ENCODE results near the gene MB. TPM values are rescaled to one million over a fixed set of nuclear protein-coding genes. Genes with fewer than 3 reads are reported as not detected.
A peak's percentile ranks its signal among the peaks of the same experiment; 100 is the strongest.

MB gene
- total RNA-seq, 1 donor from 2014 or later = 0.35 TPM

GRCh38 chr22:35616043-35616442, 1.1 kb downstream of the MB start:
- no peak for DNase-seq (ENCODE audit: low spot score)

- DNase-seq (ENCODE audit: low spot score) = no peak
Observed at GRCh38 chr22:35615156-35615555, 2.0 kb downstream of the MB start.

- DNase-seq (ENCODE audit: low spot score) = no peak
Observed at GRCh38 chr22:35614404-35614803, 2.7 kb downstream of the MB start.

DNA sequence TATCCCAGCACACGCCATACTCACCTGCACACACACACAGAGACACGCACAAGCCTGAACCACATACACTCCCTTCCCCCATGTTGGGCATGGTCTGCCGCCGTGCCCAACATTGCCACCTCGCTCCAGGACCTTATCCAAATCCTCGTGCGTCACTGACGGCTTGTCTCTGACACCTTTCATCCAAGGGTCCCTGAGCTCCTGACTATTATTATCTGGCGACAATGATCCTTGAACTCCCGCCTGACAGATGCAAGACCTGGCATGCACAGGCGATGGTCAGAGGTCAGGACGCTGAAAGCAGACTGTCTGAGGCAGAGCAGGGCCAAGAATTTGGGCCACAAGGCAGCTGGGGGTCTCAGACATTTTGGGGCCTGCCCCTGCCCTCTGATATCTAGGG, 4.2 kb downstream of the MB start:
- no peak for DNase-seq (ENCODE audit: low spot score)

- no peak for DNase-seq (ENCODE audit: low spot score)
Observed at GRCh38 chr22:35611891-35612576, 5.1 kb downstream of the MB start.

GRCh38 chr22:35611200-35611890, 5.8 kb downstream of the MB start:
- no peak for DNase-seq (ENCODE audit: low spot score)

DNA sequence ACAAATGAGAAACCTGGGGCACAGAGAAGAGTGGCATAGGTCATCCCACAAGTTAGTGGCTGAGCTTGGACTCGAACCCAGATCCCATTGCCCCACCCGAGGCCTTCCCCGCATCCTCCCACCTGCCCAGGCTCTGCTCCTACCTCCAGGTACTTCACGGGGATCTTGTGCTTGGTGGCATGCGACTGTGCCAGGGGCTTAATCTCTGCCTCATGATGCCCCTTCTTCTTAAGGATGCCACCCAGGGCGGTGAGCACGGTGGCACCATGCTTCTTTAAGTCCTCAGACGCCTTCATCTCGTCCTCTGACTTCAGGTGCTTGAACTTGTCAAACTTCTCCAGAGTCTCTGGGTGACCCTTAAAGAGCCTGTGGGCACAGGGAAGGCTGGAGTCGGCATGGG, 6.4 kb downstream of the MB start:
- no peak for DNase-seq (ENCODE audit: low spot score)

- no peak for DNase-seq (ENCODE audit: low spot score)
Observed at GRCh38 chr22:35609761-35610160, 7.4 kb downstream of the MB start.

DNA sequence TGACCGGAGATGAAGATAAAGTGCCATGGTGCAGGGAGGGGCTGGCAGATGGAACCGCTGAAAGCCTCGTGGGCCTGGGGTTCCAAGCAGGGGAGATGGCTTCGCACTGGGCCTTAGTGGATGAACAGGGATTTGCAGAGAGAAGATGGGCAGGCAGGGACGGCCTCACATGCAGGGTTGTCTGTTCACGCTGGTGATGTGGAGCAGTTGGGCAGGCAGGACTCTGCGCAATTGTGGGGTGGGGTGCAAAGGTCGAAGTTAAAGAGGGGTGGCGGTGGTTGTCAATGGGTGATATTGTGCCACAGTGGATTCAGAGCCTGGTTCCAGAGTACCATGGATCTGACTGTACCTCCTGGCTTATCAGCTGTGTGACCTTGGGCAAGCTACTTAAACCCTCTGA, 7.9 kb downstream of the MB start:
- DNase-seq (ENCODE audit: low spot score) = no peak

DNA sequence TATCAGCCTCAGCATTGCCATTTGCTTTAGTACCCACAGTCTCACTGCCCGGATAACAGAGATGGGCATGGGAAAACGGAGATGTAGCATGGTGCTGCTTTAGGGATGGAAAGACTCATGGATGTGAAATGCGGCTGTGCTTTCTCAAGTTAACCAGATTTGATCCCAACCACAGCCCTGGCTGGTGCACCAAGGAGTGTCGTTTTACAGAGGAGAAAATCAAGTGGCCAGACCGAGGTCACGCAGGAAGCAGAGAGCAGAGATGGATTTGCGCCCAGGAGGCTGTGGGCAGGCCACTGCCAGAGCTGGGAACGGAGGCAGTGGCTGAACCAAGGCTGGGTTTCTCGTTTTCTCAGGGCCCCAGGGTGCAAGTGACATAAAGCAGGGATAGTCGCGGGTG, 9.0 kb downstream of the MB start:
- no peak for DNase-seq (ENCODE audit: low spot score)

DNA sequence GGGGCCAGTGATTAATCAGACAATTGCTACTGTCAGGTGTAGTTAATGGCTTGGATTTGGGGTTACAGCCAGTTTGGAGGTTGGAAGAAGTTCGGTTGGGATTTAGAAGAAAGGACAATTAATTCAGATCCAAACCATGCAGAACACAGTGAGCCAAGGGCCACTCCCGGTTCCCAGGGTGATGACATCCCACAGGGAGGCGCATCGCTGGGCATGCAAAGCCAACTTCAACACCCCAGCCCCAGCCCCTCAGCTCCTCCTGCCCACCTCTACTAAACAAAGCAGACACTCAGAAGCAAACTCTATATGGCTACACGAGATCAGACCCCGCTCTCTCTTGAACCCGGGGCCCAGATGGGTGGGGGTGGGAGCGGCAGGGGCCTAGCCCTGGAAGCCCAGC, 10.2 kb downstream of the MB start:
- DNase-seq (ENCODE audit: low spot score) = no peak

GRCh38 chr22:35605851-35606481, 11.2 kb downstream of the MB start:
- no peak for DNase-seq (ENCODE audit: low spot score)

GRCh38 chr22:35605369-35605680, 11.8 kb downstream of the MB start:
- no peak for DNase-seq (ENCODE audit: low spot score)

DNA sequence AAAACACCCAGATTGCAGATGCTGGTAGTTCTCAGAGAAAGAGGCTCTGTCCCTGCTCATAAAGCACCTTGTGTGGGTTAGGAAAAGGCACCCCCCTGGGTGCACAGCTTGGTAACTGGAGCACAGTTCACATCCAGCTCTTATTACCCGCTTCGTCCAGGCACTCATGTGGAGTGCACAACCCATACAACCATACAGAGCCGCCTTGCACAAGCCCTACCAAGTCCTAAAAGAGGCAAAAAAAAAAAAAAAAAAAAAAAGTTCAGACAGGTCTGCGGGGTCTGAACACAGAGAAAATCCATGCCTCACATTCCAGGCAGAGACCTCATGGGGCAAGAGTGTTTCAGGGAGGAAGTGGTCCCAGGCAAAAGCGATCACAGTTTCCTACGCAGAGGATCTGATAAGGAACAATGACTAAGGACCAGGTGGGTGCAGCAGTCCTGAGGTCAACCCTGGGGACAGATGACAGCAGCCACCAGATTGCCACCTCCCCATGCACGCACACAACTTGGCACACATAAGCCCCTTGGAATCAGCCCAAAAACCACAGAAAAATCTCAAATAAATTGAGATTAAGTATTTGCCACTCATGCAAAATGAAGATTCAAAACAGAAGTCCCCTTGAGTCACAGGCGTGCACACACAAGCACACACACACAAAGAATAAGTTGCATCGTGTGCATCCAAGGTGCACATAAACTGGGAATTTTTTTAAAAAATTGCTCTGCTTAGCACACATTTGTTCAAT, 12.3 kb downstream of the MB start:
- no peak for DNase-seq (ENCODE audit: low spot score)

DNA sequence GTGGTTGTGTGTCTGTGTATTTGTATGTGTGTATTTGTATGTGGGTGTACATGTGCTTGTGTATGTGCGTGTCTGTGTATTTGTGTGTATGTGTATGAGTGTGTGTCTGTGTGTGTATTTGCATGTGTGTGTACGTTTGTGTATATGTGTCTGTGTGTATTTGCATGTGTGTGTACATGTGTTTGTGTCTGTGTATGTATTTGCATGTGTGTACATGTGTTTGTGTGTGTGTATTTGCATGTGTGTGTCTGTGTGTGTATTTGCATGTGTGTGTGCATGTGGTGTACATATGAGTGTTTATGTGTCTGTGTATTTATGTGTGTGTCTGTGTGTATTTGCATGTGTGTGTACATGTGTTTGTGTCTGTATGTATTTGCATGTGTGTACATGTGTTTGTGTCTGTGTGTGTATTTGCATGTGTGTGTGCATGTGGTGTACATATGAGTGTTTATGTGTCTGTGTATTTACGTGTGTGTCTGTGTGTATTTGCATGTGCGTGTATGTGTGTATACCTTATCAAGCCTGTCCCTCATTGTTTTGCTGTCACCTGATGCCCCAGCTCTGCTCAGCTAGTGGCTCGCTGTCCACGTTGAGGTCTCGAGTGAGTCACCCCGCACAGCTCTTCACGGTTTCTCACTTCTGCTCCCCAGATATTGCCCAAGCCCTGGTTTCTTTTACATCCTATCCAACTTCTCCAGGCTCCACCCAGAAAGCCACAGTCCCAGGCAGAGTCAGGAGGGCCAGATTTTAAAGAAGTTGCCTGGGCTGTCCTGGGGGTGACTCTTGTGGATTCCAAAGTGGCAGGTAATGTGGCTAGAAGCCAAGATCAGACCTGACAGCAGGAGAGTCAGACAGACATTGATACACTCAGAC, 15.2 kb downstream of the MB start:
- DNase-seq (ENCODE audit: low spot score) = peak; percentile 32

DNA sequence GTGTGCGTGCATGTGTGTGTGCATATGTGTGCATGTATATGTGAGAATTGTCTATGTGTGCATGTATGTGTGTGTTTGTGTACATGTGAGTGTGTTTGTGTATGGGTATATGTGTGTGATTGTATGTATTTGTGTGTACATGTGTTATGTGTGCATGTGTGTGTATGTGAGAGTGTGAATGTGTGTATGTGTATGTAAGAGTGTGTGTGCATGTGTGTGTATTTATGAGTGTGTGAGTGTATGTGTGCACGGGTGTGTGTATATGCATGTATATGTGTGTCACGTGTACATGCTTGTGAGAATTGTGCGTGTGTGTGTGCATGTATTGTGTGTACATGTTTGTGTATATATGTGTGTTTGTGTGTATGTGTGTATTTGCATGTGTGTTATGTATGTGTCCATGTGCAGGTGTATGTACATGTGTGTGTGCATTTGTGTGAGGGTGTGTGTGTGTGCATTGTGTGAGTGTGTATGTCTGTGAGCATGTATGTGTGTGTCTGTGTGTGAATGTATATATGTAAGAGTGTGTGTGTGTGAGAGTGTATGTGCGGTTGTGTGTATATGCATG, 16.0 kb downstream of the MB start:
- no peak for DNase-seq (ENCODE audit: low spot score)

DNA sequence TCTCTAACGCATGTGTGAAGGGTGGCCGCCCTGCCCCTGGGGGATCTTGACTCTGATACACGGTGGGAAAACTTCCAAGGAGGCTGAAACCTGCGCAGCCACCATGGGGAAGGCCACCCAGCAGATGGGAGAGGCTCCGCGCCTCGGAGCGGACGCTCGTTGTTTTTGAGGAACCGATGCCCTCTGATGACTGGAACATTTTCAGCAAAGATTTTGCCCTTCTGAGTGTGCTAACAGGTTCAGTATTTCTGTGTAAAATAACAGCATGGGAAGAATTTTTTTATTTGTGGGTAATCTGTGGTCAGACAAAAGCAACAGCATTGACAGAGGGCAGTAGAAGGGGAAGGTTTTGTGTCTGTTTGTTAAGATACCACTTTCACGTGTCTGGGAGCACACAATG, 16.7 kb downstream of the MB start:
- DNase-seq (ENCODE audit: low spot score) = no peak

DNA sequence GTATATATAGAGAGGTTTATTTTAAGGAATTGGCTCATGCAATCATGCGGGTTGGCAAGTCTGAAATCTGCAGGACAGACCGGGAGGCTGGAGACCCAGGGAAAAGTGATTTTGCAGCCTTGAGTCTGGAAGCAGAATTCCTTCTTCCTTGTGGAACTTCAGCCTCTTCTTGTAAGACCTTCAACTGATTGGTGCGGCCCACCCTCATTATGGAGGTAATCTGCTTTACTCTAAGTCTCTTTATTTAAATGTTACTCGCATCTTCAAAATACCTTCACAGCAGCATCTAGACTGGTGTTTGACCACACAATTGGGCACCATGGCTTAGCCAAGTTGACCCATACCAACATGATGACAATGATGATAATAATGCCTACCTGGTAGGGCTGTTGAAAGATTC, 17.8 kb downstream of the MB start:
- no peak for DNase-seq (ENCODE audit: low spot score)

GRCh38 chr22:35598396-35598710, 18.8 kb downstream of the MB start:
- no peak for DNase-seq (ENCODE audit: low spot score)

DNA sequence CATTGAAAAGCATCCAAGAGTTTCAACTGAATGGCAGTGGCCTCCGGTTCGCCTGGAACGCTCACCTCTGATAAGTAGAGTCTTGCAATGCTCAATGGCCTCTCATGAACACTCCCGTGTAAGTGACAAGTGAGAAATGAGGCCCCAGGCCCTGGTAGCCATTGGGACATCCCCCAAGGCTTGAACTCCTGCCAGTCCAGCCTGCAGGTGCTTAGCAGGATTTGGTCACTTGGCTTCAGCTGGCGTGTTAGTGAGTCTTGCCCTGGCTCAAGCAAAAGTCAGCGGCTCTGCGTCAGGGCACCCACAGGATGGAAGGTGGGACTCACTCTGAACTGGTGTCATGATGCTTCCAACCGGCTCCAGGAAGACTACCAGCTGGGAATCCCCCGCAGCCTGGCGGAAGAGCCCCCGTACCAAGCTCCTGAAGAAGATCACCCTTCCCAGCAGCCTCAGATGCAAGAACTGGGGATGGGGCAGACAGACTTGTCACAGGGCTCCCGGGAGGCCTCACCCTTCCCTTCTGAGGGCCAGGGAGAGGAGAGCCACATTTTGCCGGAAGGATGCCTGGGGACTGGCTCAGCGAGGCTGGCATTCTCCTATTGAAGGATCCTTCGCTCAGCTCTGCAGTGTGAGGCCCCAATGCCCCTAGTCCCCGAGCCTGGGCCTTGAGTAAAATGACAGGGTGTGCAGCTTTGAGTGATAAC, 19.3 kb downstream of the MB start:
- no peak for DNase-seq (ENCODE audit: low spot score)

DNA sequence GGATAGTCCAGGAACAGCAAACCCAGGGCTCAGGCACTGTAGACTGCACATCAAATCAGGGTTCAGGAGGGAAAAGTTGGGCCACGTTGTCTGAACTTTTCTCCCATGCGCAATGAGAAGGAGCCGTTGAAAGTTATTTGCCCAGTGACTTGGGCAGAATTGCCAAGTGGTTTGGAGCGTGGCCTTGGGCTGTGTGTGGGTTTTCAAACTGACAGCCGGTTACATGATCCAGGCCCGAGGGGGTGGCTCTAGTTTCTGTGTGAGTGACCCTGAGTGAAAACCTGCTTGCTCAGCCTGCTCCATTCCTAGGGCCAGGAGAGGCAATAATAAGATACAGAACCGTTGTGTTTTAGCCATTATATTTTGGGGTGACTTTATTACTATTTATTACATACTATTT, 20.3 kb downstream of the MB start:
- DNase-seq (ENCODE audit: low spot score) = peak; percentile 58

Data from mucosa of gallbladder (tissue), 1 donor.